Hepatocyte (in vitro differentiated cells): ENCODE data around the gene E2F3. TPM values are rescaled to one million over a fixed set of nuclear protein-coding genes. Genes with fewer than 3 reads are reported as not detected.

Experiments used
- DNase-seq: peaks from one replicate; pipeline ENCODE4 v3.0.0-alpha.2; 2016; ENCODE audit warnings: low spot score
- H2AFZ ChIP-seq: fragments of 200-600 bp; sonication (generic); 2 replicates; pipeline ENCODE4 v1.6.0; 2016; ENCODE audit warnings: antibody characterized with exemption, mild to moderate bottlenecking
- H3K27ac ChIP-seq: fragments of 200-600 bp; sonication (generic); 2 replicates; pipeline ENCODE4 v1.5.1; 2016; ENCODE audit warnings: mild to moderate bottlenecking
- H3K27me3 ChIP-seq: fragments of 200-600 bp; sonication (generic); 2 replicates; pipeline ENCODE4 v1.6.1; 2016
- H3K36me3 ChIP-seq: fragments of 200-600 bp; sonication (generic); replicated peaks from 2 replicates; pipeline ENCODE4 v1.5.1; 2016; ENCODE audit warnings: low read depth; ENCODE audit not compliant: insufficient read depth
- H3K4me1 ChIP-seq: fragments of 200-600 bp; sonication (generic); 2 replicates; pipeline ENCODE4 v1.5.1; 2016; ENCODE audit warnings: mild to moderate bottlenecking, moderate library complexity; ENCODE audit not compliant: insufficient read depth
- H3K4me2 ChIP-seq: fragments of 200-600 bp; sonication (generic); 2 replicates; pipeline ENCODE4 v1.6.0; 2016
- H3K4me3 ChIP-seq: fragments of 200-600 bp; sonication (generic); 2 replicates; pipeline ENCODE4 v1.5.1; 2016; ENCODE audit warnings: mild to moderate bottlenecking
- H3K79me2 ChIP-seq: fragments of 200-600 bp; sonication (generic); 2 replicates; pipeline ENCODE4 v1.6.0; 2017; ENCODE audit warnings: mild to moderate bottlenecking
- H3K9me2 ChIP-seq: fragments of 200-600 bp; sonication (generic); replicated peaks from 2 replicates; pipeline ENCODE4 v1.6.0; 2017; ENCODE audit warnings: mild to moderate bottlenecking; ENCODE audit not compliant: insufficient read depth
- H3K9me3 ChIP-seq: fragments of 200-600 bp; sonication (generic); 2 replicates; pipeline ENCODE4 v1.5.1; 2016; ENCODE audit warnings: low read depth, mild to moderate bottlenecking
- H4K20me1 ChIP-seq: fragments of 200-600 bp; sonication (generic); 2 replicates; pipeline ENCODE4 v1.6.0; 2016; ENCODE audit warnings: mild to moderate bottlenecking; ENCODE audit not compliant: insufficient read depth, poor library complexity, severe bottlenecking
- EZH2 ChIP-seq: fragments of 200-600 bp; sonication (generic); IDR thresholded peaks from 2 replicates; pipeline ENCODE4 v1.6.1; 2016; ENCODE audit warnings: antibody characterized with exemption, mild to moderate bottlenecking, borderline replicate concordance
- EZH2phosphoT487 ChIP-seq: fragments of 200-600 bp; sonication (generic); IDR thresholded peaks from one replicate; pipeline ENCODE4 v1.6.1; 2018; ENCODE audit warnings: antibody characterized with exemption, mild to moderate bottlenecking, low read depth, moderate library complexity; ENCODE audit not compliant: unreplicated experiment, severe bottlenecking
- WGBS: methylation state at CpG from one replicate; pipeline ENCODE4 v1.1.6; 2016; ENCODE audit warnings: low lambda C conversion rate; ENCODE audit errors: missing lambda C conversion rate; 5-methylcytosine and 5-hydroxymethylcytosine counted together
- polyA plus RNA-seq: library from polyadenylated mRNA; unstranded; fragments of >200 nt; fragmentation: Nextera tagmentation; extraction: Ambion mirVana; gene quantifications from 2 replicates; pipeline ENCODE4 v1.2.1, GENCODE V29; 2016
- total RNA-seq: library from RNA; depleted of rRNA; stranded (reverse); fragments of >200 nt; gene quantifications from 2 replicates; pipeline ENCODE4 v1.2.3, GENCODE V29; 2014
- TF ChIP-seq, protein P1 (sequence below): fragments of 200-600 bp; sonication (generic); IDR thresholded peaks from 2 replicates; pipeline ENCODE4 v1.5.1; 2016; ENCODE audit warnings: antibody characterized with exemption, mild to moderate bottlenecking; ENCODE audit not compliant: poor library complexity

Gene E2F3
- total and polyA plus RNA-seq, 2 experiments from 2014 or later, result 8.4 to 13.3 TPM

DNA sequence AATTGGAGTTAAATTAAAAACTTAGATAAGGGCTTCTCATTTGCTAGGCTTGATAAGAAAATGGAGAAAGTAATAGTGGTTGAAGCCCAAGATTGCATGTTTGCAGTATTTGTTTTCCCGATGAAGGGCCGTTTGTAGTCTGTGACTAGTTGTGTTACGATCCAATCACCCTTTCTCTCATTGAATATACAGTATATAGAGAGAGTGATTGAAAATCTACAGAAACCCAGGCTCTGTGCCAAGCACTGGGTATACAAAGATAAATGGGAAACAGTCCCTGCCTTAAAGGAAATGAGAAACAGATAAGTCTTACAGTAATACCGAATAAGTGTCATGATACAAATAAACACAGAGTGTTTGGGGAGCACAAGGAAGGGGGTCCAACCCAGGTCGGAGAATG lies 77.4 kb downstream of the E2F3 start:
- Histone ChIP-seq H3K27me3 (no peaks in the 10 kb centered on the region), H3K9me2 (no peaks in the 10 kb centered on the region), H3K36me3 (no peaks in the 10 kb centered on the region), H3K4me2 (no peak overlapping the region), H2AFZ (no peak overlapping the region), H3K27ac (no peak overlapping the region), H3K4me3 (no peak overlapping the region), H4K20me1 (no peaks in the 10 kb centered on the region), H3K79me2 (peaks cover 36% of the 10 kb centered on the region), H3K4me1 (no peaks in the 10 kb centered on the region), H3K9me3 (no peaks in the 10 kb centered on the region)
- DNase-seq, result no peak
- 68% methylated on average over 5 of the region's 5 CpGs for WGBS
- no peak for TF ChIP-seq EZH2phosphoT487
- no peak for TF ChIP-seq EZH2
- TF ChIP-seq, protein P1, sequence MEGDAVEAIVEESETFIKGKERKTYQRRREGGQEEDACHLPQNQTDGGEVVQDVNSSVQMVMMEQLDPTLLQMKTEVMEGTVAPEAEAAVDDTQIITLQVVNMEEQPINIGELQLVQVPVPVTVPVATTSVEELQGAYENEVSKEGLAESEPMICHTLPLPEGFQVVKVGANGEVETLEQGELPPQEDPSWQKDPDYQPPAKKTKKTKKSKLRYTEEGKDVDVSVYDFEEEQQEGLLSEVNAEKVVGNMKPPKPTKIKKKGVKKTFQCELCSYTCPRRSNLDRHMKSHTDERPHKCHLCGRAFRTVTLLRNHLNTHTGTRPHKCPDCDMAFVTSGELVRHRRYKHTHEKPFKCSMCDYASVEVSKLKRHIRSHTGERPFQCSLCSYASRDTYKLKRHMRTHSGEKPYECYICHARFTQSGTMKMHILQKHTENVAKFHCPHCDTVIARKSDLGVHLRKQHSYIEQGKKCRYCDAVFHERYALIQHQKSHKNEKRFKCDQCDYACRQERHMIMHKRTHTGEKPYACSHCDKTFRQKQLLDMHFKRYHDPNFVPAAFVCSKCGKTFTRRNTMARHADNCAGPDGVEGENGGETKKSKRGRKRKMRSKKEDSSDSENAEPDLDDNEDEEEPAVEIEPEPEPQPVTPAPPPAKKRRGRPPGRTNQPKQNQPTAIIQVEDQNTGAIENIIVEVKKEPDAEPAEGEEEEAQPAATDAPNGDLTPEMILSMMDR, result no peak

DNA sequence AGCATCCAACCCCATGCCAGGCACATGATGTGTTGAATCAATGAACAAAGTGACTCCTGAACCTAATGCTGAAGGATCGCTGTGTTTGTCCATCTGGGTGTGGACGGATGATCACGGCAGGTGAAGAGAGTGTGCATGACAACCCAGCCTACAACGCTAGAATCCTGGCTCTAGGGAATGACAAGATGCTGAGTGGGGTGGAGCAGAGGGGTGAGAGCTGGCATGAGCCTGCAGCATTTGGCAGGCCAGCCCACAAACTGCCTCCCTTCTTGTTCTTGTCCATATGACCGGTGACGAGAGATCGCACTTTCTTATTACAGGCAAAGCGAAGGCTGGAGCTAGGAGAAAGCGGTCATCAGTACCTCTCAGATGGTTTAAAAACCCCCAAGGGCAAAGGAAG lies 77.8 kb downstream of the E2F3 start:
- H3K9me3 ChIP-seq, result no peaks in the 10 kb centered on the region
- H3K36me3 ChIP-seq, result no peaks in the 10 kb centered on the region
- no peaks in the 10 kb centered on the region for H3K4me1 ChIP-seq
- no peak overlapping the region for H3K4me2 ChIP-seq
- H3K27me3 ChIP-seq, result no peaks in the 10 kb centered on the region
- no peak overlapping the region for H3K4me3 ChIP-seq
- no peak overlapping the region for H3K27ac ChIP-seq
- no peaks in the 10 kb centered on the region for H4K20me1 ChIP-seq
- WGBS, result 92% methylated on average over 9 of the region's 9 CpGs
- H2AFZ ChIP-seq, result no peak overlapping the region
- no peak for TF ChIP-seq EZH2phosphoT487
- TF ChIP-seq, protein P1, result no peak
- H3K79me2 ChIP-seq, result peaks cover 31% of the 10 kb centered on the region
- H3K9me2 ChIP-seq, result no peaks in the 10 kb centered on the region
- DNase-seq, result no peak

DNA sequence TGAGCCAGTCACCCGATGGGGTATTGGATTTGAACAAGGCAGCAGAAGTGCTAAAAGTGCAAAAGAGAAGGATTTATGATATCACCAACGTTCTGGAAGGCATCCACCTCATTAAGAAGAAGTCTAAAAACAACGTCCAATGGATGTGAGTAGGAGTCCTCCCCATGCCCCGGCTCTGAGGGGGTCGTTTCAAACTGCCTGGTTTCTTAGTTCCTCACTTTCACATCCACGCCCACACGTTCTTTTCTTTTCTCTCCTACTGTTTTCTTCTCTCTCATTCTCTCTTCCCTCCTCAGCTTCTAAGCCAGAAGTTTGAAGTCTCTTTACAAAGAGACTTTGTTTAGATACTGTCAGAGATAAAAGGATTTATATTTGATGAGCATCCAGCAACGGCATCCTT lies 79.6 kb downstream of the E2F3 start:
- Histone ChIP-seq H3K9me2 (no peaks in the 10 kb centered on the region), H3K36me3 (no peaks in the 10 kb centered on the region), H2AFZ (no peak overlapping the region), H3K27me3 (no peaks in the 10 kb centered on the region), H3K4me2 (no peak overlapping the region), H3K4me1 (no peaks in the 10 kb centered on the region), H3K4me3 (no peak overlapping the region), H3K27ac (no peak overlapping the region), H3K79me2 (peaks cover 16% of the 10 kb centered on the region), H4K20me1 (no peaks in the 10 kb centered on the region), H3K9me3 (no peaks in the 10 kb centered on the region)
- WGBS, result 85% methylated on average over 8 of the region's 8 CpGs
- no peak for DNase-seq
- TF ChIP-seq, protein P1, result no peak
- TF ChIP-seq EZH2 (no peak), EZH2phosphoT487 (no peak)
